ENCODE measurements around the gene ZNF331.
A peak's percentile ranks its signal among the peaks of the same experiment; 100 is the strongest.

ZNF331 gene

DNA sequence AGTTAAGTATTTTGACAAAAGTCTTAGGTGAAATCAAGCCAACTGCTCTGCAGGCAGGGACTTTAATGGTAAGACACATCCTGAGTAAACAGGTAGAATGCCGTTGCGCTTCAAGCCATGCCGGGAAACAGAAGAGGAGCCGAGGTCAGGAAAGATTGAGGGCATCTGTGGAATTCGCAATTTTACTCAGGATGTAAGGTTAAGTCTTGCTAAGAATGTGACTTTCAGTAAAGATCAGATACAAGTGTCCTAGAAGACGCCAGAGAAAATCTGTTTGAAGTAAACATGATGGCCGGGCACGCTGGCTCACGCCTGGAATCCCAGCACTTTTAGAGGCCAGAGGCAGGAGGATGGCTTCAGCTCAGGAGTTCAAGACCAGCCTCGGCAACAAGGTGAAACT is 60.4 kb downstream of the ZNF331 start:
- Mint-ChIP-seq H3K4me3 (no peak overlapping the region), H3K4me1 (peaks cover 5% of the 10 kb centered on the region), H3K36me3 (ENCODE audit: low read depth) (no peaks in the 10 kb centered on the region), H3K27ac (no peak overlapping the region), H3K9me3 (no peaks in the 10 kb centered on the region), H3K27me3 (ENCODE audit: low read depth, poor library complexity) (peaks cover 3% of the 10 kb centered on the region)
- TF ChIP-seq, protein P1, sequence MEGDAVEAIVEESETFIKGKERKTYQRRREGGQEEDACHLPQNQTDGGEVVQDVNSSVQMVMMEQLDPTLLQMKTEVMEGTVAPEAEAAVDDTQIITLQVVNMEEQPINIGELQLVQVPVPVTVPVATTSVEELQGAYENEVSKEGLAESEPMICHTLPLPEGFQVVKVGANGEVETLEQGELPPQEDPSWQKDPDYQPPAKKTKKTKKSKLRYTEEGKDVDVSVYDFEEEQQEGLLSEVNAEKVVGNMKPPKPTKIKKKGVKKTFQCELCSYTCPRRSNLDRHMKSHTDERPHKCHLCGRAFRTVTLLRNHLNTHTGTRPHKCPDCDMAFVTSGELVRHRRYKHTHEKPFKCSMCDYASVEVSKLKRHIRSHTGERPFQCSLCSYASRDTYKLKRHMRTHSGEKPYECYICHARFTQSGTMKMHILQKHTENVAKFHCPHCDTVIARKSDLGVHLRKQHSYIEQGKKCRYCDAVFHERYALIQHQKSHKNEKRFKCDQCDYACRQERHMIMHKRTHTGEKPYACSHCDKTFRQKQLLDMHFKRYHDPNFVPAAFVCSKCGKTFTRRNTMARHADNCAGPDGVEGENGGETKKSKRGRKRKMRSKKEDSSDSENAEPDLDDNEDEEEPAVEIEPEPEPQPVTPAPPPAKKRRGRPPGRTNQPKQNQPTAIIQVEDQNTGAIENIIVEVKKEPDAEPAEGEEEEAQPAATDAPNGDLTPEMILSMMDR (IDR thresholded peaks at IDR 0.05) = no peak
- DNase-seq = no peak

DNA sequence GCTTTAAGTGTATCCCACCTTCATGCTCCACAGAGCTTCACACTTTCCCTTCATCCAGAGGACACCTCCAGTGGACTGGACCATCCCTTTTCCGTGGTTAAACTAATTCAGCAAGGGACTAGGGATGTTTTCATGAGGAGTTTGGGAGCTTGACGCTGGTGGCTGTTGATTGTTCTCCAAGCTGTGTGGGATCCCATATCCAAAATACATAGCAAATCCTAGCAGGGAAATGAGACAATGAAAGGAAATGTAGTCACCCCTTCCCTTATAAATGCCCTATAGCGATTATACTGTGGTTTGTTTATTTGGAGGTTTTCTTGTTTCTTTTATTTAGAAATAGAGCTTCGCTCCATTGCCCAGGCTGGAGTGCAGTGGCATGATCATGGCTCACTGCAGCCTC is 62.3 kb downstream of the ZNF331 start:
- no peak overlapping the region for H3K4me3 Mint-ChIP-seq
- DNase-seq = no peak
- H3K27me3 Mint-ChIP-seq (ENCODE audit: low read depth, poor library complexity) = peaks cover 5% of the 10 kb centered on the region
- H3K9me3 Mint-ChIP-seq = no peaks in the 10 kb centered on the region
- H3K36me3 Mint-ChIP-seq (ENCODE audit: low read depth) = no peaks in the 10 kb centered on the region
- TF ChIP-seq, protein P1 (IDR thresholded peaks at IDR 0.05) = no peak
- H3K4me1 Mint-ChIP-seq = no peaks in the 10 kb centered on the region
- no peak overlapping the region for H3K27ac Mint-ChIP-seq

- Mint-ChIP-seq H3K4me3 (no peak overlapping the region), H3K4me1 (no peaks in the 10 kb centered on the region), H3K27me3 (ENCODE audit: low read depth, poor library complexity) (peaks cover 3% of the 10 kb centered on the region), H3K9me3 (no peaks in the 10 kb centered on the region), H3K27ac (no peak overlapping the region), H3K36me3 (ENCODE audit: low read depth) (no peaks in the 10 kb centered on the region)
- TF ChIP-seq, protein P1 (IDR thresholded peaks at IDR 0.05) = no peak
- DNase-seq = no peak
These were observed 68.1 kb downstream of the ZNF331 start for GRCh38 chr19:53606031-53606430.

DNA sequence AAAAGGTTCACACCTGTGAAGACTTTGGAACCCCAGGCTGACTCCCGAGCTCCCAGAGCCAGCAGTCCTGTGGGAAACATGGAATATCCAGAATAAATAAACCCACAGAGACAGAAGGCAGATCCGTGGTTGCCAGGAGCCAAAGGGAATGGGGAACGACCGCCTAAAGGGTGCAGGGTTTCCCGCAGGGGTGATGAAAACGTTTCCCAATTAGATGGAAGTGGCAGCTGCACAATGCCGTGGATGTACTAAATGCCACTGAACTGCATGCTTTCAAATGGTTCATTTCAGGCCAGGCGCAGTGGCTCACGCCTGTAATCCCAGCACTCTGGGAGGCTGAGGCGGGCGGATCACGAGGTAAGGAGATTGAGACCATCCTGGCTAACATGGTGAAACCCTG is 70.4 kb downstream of the ZNF331 start:
- Mint-ChIP-seq H3K27me3 (ENCODE audit: low read depth, poor library complexity) (peaks cover 2% of the 10 kb centered on the region), H3K9me3 (no peaks in the 10 kb centered on the region), H3K4me3 (no peak overlapping the region), H3K36me3 (ENCODE audit: low read depth) (no peaks in the 10 kb centered on the region), H3K27ac (no peak overlapping the region), H3K4me1 (peaks cover 7% of the 10 kb centered on the region)
- TF ChIP-seq, protein P1 (IDR thresholded peaks at IDR 0.05) = no peak
- DNase-seq = no peak

DNA sequence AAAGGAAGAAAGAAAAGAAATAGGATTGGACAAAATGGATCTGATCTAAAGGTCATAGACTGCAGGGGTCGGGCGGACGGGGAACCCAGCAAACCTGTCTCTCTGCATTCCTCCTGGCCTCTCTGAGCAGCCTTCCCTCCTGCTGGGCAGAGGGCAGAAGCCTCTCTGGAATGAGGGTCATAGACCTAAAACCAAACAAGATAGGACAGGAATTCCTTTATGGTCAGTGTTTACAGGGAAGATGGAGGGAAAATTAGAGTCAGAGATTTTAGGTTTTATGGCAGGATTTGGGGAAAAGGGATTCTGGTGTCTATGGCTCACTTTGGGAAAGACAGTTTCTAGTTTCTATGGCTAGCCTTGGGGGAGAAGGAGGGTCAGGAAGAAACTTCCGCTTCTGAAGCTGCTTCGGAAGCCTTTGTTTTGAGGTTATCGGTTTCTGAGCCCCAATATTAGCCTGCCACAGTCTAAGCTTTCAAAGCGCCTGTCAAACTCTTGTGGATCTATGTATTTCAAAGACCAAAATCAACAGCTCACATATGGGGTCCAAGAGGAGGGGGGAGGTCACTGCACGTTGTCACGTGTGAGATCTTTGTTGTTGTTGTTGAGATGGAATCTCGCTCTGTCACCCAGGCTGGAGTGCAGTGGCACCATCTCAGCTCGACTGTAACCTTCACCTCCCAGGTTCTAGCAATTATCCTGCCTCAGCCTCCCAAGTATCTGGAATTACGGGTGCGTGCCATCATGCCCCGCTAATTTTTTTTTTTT is 75.0 kb downstream of the ZNF331 start:
- peaks cover 7% of the 10 kb centered on the region for H3K4me1 Mint-ChIP-seq
- no peaks in the 10 kb centered on the region for H3K9me3 Mint-ChIP-seq
- peak overlapping the region; percentile 8 for H3K27ac Mint-ChIP-seq
- no peak overlapping the region for H3K4me3 Mint-ChIP-seq
- TF ChIP-seq, protein P1 (IDR thresholded peaks at IDR 0.05) = no peak
- DNase-seq = no peak
- no peaks in the 10 kb centered on the region for H3K36me3 Mint-ChIP-seq (ENCODE audit: low read depth)
- H3K27me3 Mint-ChIP-seq (ENCODE audit: low read depth, poor library complexity) = no peaks in the 10 kb centered on the region
